Brain microvascular endothelial cell (primary cell): ENCODE results near the gene NKX2-3.

Experiments used
- DNase-seq: peaks from one replicate; pipeline ENCODE4 v3.0.0-alpha.2; 2020
- H3K27ac ChIP-seq: fragments of 250-450 bp; sonication (Bioruptor Pico); 2 replicates; pipeline ENCODE4 v1.5.1; 2020; ENCODE audit warnings: mild to moderate bottlenecking, moderate library complexity
- H3K27me3 ChIP-seq: fragments of 250-450 bp; sonication (Bioruptor Pico); replicated peaks from 2 replicates; pipeline ENCODE4 v1.5.1; 2020; ENCODE audit warnings: mild to moderate bottlenecking
- H3K36me3 ChIP-seq: fragments of 250-450 bp; sonication (Bioruptor Pico); replicated peaks from 2 replicates; pipeline ENCODE4 v1.5.1; 2020; ENCODE audit warnings: mild to moderate bottlenecking
- H3K4me3 ChIP-seq: 2 replicates; pipeline ENCODE4 v1.5.1; 2011; ENCODE audit warnings: low read depth, mild to moderate bottlenecking, control low read depth, low read length, moderate library complexity
- in situ Hi-C: cut with HindIII; loops from 2 replicates; pipeline ENCODE4 v1.10.0; 2017; ENCODE audit warnings: low sequenced_read_pairs, low pct_ligation_motif_present
- TF ChIP-seq, protein P1 (sequence below): IDR thresholded peaks from 2 replicates; pipeline ENCODE4 v1.5.1; 2011; ENCODE audit warnings: low read depth, mild to moderate bottlenecking, moderate library complexity, low read length, control low read depth, inconsistent platforms; ENCODE audit errors: missing control alignments

The NKX2-3 gene

DNA sequence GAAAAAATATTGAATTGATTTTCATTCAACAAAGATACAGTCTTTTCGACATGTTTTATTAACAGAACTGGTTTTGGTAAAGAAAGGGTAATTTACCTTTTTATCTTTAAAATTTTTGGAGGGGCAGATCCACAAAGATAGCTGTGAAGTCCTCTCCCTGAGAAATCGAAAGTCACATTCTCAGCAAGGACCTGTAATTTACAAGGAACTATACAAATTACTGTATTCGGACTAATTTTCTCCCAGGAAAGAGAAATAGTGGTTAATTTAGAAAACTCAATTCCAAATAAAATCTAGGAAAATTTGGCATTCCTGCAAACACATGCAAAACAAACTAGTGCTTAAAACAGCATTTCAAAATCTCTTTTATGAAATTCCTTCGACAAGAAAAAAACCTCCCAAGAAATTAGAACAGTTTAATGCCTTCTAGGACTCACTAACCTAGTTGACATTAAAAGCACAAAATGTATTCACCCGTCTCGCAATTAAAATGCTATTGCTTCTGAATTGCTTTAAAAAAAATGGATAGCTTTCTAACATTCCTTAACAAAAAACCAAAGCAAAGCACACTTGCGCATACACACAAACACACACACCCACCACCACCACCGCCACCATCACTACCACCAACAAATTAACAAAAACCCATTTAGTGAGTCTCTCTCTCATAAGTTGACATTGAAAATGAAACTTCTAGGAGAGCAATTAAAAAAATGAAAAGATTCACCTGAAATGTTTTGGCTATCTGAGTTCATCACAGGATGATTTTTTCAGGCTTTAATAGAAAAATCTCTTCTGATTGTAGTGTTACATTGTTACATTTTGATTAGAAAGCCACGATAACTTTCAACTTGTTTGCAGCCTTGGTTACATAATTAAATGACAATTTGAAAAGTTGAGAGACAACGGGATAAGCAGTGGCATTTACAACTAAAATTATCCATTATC is 4.0 kb upstream of the NKX2-3 start:
- in situ Hi-C loops, result no loop called here
- Histone ChIP-seq H3K27me3 (peaks cover 96% of the 10 kb centered on the region), H3K4me3 (no peak overlapping the region), H3K27ac (no peak overlapping the region), H3K36me3 (no peaks in the 10 kb centered on the region)
- TF ChIP-seq, protein P1, sequence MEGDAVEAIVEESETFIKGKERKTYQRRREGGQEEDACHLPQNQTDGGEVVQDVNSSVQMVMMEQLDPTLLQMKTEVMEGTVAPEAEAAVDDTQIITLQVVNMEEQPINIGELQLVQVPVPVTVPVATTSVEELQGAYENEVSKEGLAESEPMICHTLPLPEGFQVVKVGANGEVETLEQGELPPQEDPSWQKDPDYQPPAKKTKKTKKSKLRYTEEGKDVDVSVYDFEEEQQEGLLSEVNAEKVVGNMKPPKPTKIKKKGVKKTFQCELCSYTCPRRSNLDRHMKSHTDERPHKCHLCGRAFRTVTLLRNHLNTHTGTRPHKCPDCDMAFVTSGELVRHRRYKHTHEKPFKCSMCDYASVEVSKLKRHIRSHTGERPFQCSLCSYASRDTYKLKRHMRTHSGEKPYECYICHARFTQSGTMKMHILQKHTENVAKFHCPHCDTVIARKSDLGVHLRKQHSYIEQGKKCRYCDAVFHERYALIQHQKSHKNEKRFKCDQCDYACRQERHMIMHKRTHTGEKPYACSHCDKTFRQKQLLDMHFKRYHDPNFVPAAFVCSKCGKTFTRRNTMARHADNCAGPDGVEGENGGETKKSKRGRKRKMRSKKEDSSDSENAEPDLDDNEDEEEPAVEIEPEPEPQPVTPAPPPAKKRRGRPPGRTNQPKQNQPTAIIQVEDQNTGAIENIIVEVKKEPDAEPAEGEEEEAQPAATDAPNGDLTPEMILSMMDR, result no peak
- DNase-seq, result no peak

DNA sequence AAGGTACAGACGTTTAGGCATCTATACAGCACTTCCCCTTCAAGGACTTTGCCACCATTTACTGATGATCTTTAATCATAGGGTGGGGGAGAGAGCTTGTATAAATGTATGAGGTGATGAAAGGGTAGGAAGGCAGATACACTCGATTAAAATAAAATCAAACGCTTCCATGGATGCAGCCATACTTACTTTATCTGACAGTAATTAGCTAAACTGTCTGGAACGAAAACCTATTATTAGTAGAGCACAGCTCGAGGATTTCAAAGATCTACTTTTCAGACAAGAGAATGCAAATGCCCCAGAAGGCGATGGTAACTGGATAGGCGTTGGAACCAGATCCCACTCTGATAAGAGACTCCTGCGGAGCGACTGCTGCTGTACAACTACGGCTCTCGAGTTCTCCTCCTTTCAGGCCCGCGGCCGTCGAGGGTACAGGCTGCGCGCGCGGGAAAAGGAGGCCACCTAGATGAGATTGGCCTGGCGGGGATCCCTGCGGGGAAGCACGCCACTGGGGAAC is 3.1 kb upstream of the NKX2-3 start:
- no peak for DNase-seq
- TF ChIP-seq, protein P1, result no peak
- no peak overlapping the region for H3K4me3 ChIP-seq
- in situ Hi-C loops, result no loop called here
- no peak overlapping the region for H3K27ac ChIP-seq
- no peaks in the 10 kb centered on the region for H3K36me3 ChIP-seq
- peaks cover 96% of the 10 kb centered on the region for H3K27me3 ChIP-seq

DNA sequence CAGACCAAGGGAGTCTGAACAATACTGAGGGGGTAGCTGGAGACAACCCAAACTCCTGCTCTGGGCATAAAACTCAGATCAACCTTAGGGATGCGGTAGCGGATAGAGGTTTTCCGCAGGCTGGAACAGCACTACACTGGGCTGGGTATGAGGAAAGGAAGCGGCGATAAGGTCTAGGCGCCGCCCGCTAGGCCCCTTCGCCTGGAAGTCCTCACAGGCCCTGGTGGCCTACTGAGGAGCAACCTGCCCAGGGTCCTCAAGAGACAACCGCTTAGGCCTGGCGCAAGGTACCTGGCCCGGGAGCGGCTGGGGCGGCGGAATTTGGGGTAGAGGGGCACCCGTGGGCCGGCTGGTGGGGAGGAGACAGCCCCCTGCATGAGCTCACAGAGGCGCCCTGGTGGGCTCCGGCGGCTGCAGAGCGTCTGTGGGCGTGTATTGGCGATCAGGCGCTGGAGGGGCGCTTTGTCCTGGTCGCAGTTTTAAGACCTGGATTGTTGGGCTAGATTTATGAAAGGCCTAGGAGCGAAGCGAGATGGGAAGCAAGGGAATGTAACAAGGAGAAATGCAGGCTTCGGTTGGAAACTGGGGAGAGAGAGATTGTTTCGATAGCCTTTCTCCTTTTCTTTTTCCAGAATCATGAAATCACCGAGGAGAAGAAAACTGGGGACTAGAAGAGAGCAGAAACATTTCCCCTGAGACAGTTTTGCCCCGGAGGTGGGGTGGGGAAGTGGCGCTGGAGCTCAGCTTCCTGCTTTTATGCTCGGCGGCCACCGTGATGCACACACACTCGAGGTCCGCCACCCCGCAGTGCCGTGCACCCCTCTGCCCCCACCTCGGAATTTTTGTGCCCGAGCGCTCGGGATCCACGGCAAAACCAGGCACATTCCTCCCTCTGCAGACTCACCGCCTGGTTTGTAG is 2.4 kb upstream of the NKX2-3 start:
- in situ Hi-C loops, result no loop called here
- Histone ChIP-seq H3K4me3 (no peak overlapping the region), H3K36me3 (no peaks in the 10 kb centered on the region), H3K27ac (no peak overlapping the region), H3K27me3 (peaks cover 97% of the 10 kb centered on the region)
- DNase-seq, result no peak
- TF ChIP-seq, protein P1, result no peak

DNA sequence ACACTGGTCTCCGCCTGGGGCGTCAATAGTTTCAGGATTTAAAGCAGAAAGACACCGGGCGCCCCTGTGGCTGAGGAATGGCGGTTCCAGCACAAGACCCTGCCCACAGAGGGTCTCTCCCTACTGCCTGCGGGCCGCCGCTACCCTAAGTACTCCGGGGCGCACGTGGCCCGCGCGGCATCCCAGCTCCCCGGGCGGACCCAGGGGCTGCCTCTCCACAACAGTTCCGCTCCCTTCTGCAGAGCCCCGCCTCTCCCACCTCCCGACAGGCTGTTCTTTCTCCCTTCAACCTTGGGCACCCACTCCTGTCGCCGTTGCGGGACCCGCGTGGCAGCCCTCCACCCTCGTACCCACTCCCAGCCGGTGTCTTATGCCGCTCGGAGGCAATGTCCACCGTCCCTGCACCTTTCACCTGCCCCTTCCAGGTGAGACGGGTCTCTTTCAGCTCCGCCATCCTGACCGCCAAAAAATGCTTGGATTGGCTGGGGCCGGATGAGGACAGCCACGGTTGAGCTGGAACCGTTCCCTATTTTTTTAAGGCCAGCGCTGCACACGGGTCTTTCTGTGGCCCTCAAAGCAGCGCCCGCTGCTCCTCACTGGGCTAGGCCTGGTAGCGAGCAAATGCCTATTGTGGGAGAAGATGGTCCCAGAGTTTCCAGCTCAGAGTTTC is 1.6 kb upstream of the NKX2-3 start:
- in situ Hi-C loops, result no loop called here
- DNase-seq, result no peak
- no peak overlapping the region for H3K4me3 ChIP-seq
- no peaks in the 10 kb centered on the region for H3K36me3 ChIP-seq
- TF ChIP-seq, protein P1, result no peak
- no peak overlapping the region for H3K27ac ChIP-seq
- H3K27me3 ChIP-seq, result peaks cover 100% of the 10 kb centered on the region

DNA sequence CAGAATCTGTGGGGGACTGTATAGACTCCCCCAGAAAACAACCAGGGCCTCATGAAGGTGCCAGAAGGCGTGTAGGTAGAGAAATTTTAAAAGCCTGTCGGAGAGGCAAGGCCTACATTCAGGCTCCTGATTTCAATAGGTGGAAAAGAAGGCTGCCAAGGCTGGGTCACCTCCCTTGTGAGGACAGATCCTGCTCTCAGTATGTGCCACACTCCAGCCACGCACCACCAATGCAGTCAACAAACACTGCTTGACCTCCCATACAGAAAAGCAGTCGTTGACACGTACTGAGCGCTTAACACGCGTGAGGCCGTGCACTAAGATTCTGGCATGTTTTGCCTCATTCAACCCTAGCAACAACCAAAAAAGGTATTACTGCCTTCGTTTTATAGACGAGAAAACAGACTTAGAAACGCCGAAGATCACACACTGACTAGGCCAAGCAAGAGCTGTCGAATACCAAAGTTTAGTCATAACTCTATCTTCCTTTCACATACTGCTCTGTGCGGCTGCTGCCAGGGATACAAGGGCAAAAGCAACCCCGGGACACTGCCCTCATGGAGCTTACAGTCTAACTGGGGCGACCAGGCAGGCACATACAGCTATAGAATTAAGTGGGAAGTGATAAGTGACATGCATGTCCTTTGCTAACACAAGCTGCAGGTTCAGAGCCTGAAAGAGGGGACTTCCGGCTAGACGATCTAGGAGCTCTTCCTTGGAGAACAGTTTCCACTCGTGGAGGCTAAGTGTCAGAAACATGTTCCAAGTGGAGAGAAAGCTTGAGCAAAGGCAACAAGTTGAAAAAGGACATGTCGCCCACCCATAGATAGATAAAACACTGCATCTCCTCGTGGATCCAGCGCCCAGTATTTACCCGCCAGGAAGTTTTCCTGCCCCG is 797 bp upstream of the NKX2-3 start:
- in situ Hi-C loops, result no loop called here
- H3K4me3 ChIP-seq, result no peak overlapping the region
- no peak overlapping the region for H3K27ac ChIP-seq
- TF ChIP-seq, protein P1, result no peak
- H3K27me3 ChIP-seq, result peaks cover 100% of the 10 kb centered on the region
- DNase-seq, result no peak
- H3K36me3 ChIP-seq, result no peaks in the 10 kb centered on the region
